Upper lobe of right lung (tissue), 1 donor: Measurements from ENCODE around the gene REPIN1. TPM values are rescaled to one million over a fixed set of nuclear protein-coding genes. Genes with fewer than 3 reads are reported as not detected.

Source experiments
- ATAC-seq: fragments of 200-7000 bp; cut with Tn5 transposase; one replicate; pipeline ENCODE4 v1.9.1; 2020; ENCODE audit warnings: mild to moderate bottlenecking, moderate library complexity
- DNase-seq: peaks from one replicate; pipeline ENCODE4 v3.0.0-alpha.2; 2020
- H3K27ac ChIP-seq: fragments of 200-600 bp; one replicate; pipeline ENCODE4 v1.8.0; 2022
- H3K27me3 ChIP-seq: fragments of 200-600 bp; one replicate; pipeline ENCODE4 v1.8.0; 2022; ENCODE audit warnings: mild to moderate bottlenecking
- H3K36me3 ChIP-seq: fragments of 200-600 bp; one replicate; pipeline ENCODE4 v1.8.0; 2022
- H3K4me1 ChIP-seq: fragments of 200-600 bp; one replicate; pipeline ENCODE4 v1.8.0; 2022
- H3K4me3 ChIP-seq: fragments of 200-600 bp; one replicate; pipeline ENCODE4 v1.8.0; 2022; ENCODE audit warnings: mild to moderate bottlenecking
- H3K9me3 ChIP-seq: fragments of 200-600 bp; one replicate; pipeline ENCODE4 v1.8.0; 2022
- CTCF ChIP-seq: fragments of 200-600 bp; IDR thresholded peaks from one replicate; pipeline ENCODE4 v1.8.0; 2022; ENCODE audit warnings: antibody characterized with exemption
- intact Hi-C: fragments of 100-400 bp; cut with DNase I; formaldehyde crosslinking; loops from one replicate; pipeline ENCODE4 v1.11.0; 2022
- total RNA-seq: library from RNA; stranded (reverse); fragmentation: NEBNext Ultra II Directional; extraction: Animal tissue kit (Norgen Biotek cat#: 25700); gene quantifications from one replicate; pipeline ENCODE4 v1.2.1, GENCODE V29; 2021
- donor health status: DM: no; HTN: yes; CAD: no; lungs with severe emphysema.

Gene REPIN1
- total RNA-seq, 1 donor from 2014 or later = 93.7 TPM

- no peak for ATAC-seq
- H3K27ac ChIP-seq = no peak overlapping the region
These were observed 3.8 kb downstream of the REPIN1 start for GRCh38 chr7:150372271-150373048.

GRCh38 chr7:150373049-150373801 lies 4.6 kb downstream of the REPIN1 start:
- peak; percentile 46 for DNase-seq
- Histone ChIP-seq H3K27me3 (no peaks in the 10 kb centered on the region), H3K4me1 (peaks cover 43% of the 10 kb centered on the region), H3K36me3 (peaks cover 41% of the 10 kb centered on the region), H3K9me3 (no peaks in the 10 kb centered on the region), H3K27ac (no peak overlapping the region), H3K4me3 (no peak overlapping the region)
- no peak for ATAC-seq
- intact Hi-C loops = no loop called here
- no peak for TF ChIP-seq CTCF

More at GRCh38 chr7:150372271-150373048, 3.8 kb downstream of the REPIN1 start:
- Histone ChIP-seq H3K36me3 (peaks cover 41% of the 10 kb centered on the region), H3K27me3 (no peaks in the 10 kb centered on the region), H3K4me3 (no peak overlapping the region), H3K4me1 (peaks cover 41% of the 10 kb centered on the region), H3K9me3 (no peaks in the 10 kb centered on the region)
- no peak for TF ChIP-seq CTCF
- intact Hi-C loops = no loop called here
- DNase-seq = no peak

GRCh38 chr7:150374026-150374425 lies 5.4 kb downstream of the REPIN1 start:
- Histone ChIP-seq H3K27me3 (no peaks in the 10 kb centered on the region), H3K36me3 (peaks cover 41% of the 10 kb centered on the region), H3K27ac (no peak overlapping the region), H3K4me1 (peaks cover 47% of the 10 kb centered on the region), H3K4me3 (no peak overlapping the region), H3K9me3 (no peaks in the 10 kb centered on the region)
- DNase-seq = peak; percentile 34
- ATAC-seq = no peak
- no peak for TF ChIP-seq CTCF
- intact Hi-C loops = no loop called here

GRCh38 chr7:150374472-150374871 lies 5.8 kb downstream of the REPIN1 start:
- DNase-seq = peak; percentile 8
- peaks cover 41% of the 10 kb centered on the region for H3K36me3 ChIP-seq
- no peaks in the 10 kb centered on the region for H3K27me3 ChIP-seq
- no peak for TF ChIP-seq CTCF
- intact Hi-C loops = no loop called here
- no peak for ATAC-seq
- H3K9me3 ChIP-seq = no peaks in the 10 kb centered on the region
- H3K27ac ChIP-seq = no peak overlapping the region
- H3K4me1 ChIP-seq = peaks cover 47% of the 10 kb centered on the region
- no peak overlapping the region for H3K4me3 ChIP-seq

GRCh38 chr7:150375662-150376521 lies 7.3 kb downstream of the REPIN1 start:
- DNase-seq (peak; percentile 20), ATAC-seq (no peak)
- no peak for TF ChIP-seq CTCF
- Histone ChIP-seq H3K4me1 (peaks cover 42% of the 10 kb centered on the region), H3K27ac (no peak overlapping the region), H3K4me3 (no peak overlapping the region), H3K27me3 (no peaks in the 10 kb centered on the region), H3K9me3 (no peaks in the 10 kb centered on the region), H3K36me3 (peaks cover 34% of the 10 kb centered on the region)
- intact Hi-C loops = no loop called here
